ENCODE results near the gene ZSCAN5A.

ZSCAN5A gene

GRCh38 chr19:56304243-56304642, 10.4 kb downstream of the ZSCAN5A start:
- H3K9me3 ChIP-seq (ENCODE audit: control insufficient read depth, low read length) = no peaks in the 10 kb centered on the region
- peaks cover 14% of the 10 kb centered on the region for H3K4me1 ChIP-seq (ENCODE audit: control insufficient read depth, insufficient read depth, low read length, poor library complexity, severe bottlenecking)
- H3K27me3 ChIP-seq (replicated peaks; ENCODE audit: control insufficient read depth, insufficient read depth, low read length, poor library complexity, severe bottlenecking) = no peaks in the 10 kb centered on the region
- no peak overlapping the region for H3K4me3 ChIP-seq (ENCODE audit: insufficient read depth, low read depth, low read length, poor library complexity, severe bottlenecking)
- peaks cover 4% of the 10 kb centered on the region for H3K36me3 ChIP-seq (ENCODE audit: control insufficient read depth, insufficient read depth, low read length)
- DNase-seq = no peak
- no peak overlapping the region for H3K27ac ChIP-seq (ENCODE audit: insufficient read depth, low read length, poor library complexity, severe bottlenecking)

DNA sequence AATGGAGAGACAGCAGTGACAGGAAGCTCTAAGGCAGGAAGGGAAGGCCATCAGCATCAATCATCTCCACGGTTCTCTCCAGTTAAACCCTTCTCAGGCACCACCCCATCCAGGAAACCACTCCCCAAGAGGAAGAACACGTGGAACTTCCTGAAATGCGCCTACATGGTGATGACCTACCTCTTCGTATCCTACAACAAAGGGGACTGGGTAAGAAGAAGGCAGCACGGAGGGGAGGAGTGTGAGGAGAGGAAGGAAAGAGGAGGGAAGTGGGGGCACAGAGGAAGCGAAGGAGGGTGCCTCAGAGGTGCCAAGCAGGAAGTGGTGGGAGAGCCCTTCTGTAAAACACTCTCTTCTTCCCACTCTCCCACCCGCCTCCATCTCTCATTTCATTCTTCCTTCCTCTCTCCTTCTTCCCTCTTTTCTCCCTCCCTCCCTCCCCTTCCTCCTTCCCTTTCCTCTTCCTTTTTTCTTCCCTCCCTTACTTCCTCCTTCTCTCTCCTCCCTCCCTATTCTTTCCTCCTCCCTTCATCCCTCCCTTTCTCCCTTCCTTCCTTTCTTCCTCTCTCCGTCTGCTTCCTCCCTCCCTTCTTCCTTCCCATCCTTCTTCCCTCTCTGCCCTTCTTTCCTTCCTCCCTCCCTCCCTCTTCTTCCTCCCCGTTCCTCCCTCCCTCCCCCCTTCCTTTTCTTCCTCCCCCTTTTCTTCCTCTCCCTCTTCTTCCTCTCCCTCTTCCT, 12.6 kb downstream of the ZSCAN5A start:
- peaks cover 4% of the 10 kb centered on the region for H3K36me3 ChIP-seq (ENCODE audit: control insufficient read depth, insufficient read depth, low read length)
- peaks cover 14% of the 10 kb centered on the region for H3K4me1 ChIP-seq (ENCODE audit: control insufficient read depth, insufficient read depth, low read length, poor library complexity, severe bottlenecking)
- H3K27me3 ChIP-seq (replicated peaks; ENCODE audit: control insufficient read depth, insufficient read depth, low read length, poor library complexity, severe bottlenecking) = no peaks in the 10 kb centered on the region
- no peak for DNase-seq
- H3K27ac ChIP-seq (ENCODE audit: insufficient read depth, low read length, poor library complexity, severe bottlenecking) = no peak overlapping the region
- no peak overlapping the region for H3K4me3 ChIP-seq (ENCODE audit: insufficient read depth, low read depth, low read length, poor library complexity, severe bottlenecking)
- H3K9me3 ChIP-seq (ENCODE audit: control insufficient read depth, low read length) = no peaks in the 10 kb centered on the region

GRCh38 chr19:56301155-56301554, 13.5 kb downstream of the ZSCAN5A start:
- Histone ChIP-seq H3K9me3 (ENCODE audit: control insufficient read depth, low read length) (no peaks in the 10 kb centered on the region), H3K36me3 (ENCODE audit: control insufficient read depth, insufficient read depth, low read length) (peaks cover 4% of the 10 kb centered on the region), H3K4me1 (ENCODE audit: control insufficient read depth, insufficient read depth, low read length, poor library complexity, severe bottlenecking) (peaks cover 14% of the 10 kb centered on the region), H3K4me3 (ENCODE audit: insufficient read depth, low read depth, low read length, poor library complexity, severe bottlenecking) (no peak overlapping the region), H3K27me3 (replicated peaks; ENCODE audit: control insufficient read depth, insufficient read depth, low read length, poor library complexity, severe bottlenecking) (no peaks in the 10 kb centered on the region), H3K27ac (ENCODE audit: insufficient read depth, low read length, poor library complexity, severe bottlenecking) (no peak overlapping the region)
- no peak for DNase-seq

DNA sequence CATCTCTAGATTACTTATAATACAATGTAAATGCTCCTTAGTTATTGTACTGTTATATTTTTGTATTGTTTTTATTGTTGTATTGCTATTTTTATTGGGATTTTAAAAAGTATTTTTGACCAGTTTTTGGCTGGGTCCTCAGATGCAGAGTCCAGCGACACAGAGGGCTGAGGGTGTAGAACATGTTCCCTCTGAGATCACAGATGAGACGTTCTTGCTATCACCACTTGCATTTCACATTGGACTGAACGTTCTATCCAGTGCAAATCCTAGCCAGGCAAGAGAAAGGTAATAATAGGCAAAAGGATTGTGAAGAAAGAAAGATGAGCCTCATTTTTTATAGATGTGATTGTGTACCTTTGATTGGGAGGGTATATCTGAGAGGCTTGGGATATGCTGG, 15.0 kb downstream of the ZSCAN5A start:
- Histone ChIP-seq H3K27ac (ENCODE audit: insufficient read depth, low read length, poor library complexity, severe bottlenecking) (no peak overlapping the region), H3K27me3 (replicated peaks; ENCODE audit: control insufficient read depth, insufficient read depth, low read length, poor library complexity, severe bottlenecking) (no peaks in the 10 kb centered on the region), H3K4me1 (ENCODE audit: control insufficient read depth, insufficient read depth, low read length, poor library complexity, severe bottlenecking) (peaks cover 14% of the 10 kb centered on the region), H3K4me3 (ENCODE audit: insufficient read depth, low read depth, low read length, poor library complexity, severe bottlenecking) (no peak overlapping the region), H3K36me3 (ENCODE audit: control insufficient read depth, insufficient read depth, low read length) (peaks cover 7% of the 10 kb centered on the region), H3K9me3 (ENCODE audit: control insufficient read depth, low read length) (no peaks in the 10 kb centered on the region)
- DNase-seq = no peak

GRCh38 chr19:56297010-56297409, 17.6 kb downstream of the ZSCAN5A start:
- Histone ChIP-seq H3K27me3 (replicated peaks; ENCODE audit: control insufficient read depth, insufficient read depth, low read length, poor library complexity, severe bottlenecking) (no peaks in the 10 kb centered on the region), H3K4me3 (ENCODE audit: insufficient read depth, low read depth, low read length, poor library complexity, severe bottlenecking) (no peak overlapping the region), H3K36me3 (ENCODE audit: control insufficient read depth, insufficient read depth, low read length) (peaks cover 3% of the 10 kb centered on the region), H3K4me1 (ENCODE audit: control insufficient read depth, insufficient read depth, low read length, poor library complexity, severe bottlenecking) (peaks cover 6% of the 10 kb centered on the region), H3K27ac (ENCODE audit: insufficient read depth, low read length, poor library complexity, severe bottlenecking) (no peak overlapping the region), H3K9me3 (ENCODE audit: control insufficient read depth, low read length) (no peaks in the 10 kb centered on the region)
- no peak for DNase-seq

- Histone ChIP-seq H3K4me1 (ENCODE audit: control insufficient read depth, insufficient read depth, low read length, poor library complexity, severe bottlenecking) (no peaks in the 10 kb centered on the region), H3K36me3 (ENCODE audit: control insufficient read depth, insufficient read depth, low read length) (peaks cover 3% of the 10 kb centered on the region), H3K27ac (ENCODE audit: insufficient read depth, low read length, poor library complexity, severe bottlenecking) (no peak overlapping the region), H3K9me3 (ENCODE audit: control insufficient read depth, low read length) (no peaks in the 10 kb centered on the region), H3K4me3 (ENCODE audit: insufficient read depth, low read depth, low read length, poor library complexity, severe bottlenecking) (no peak overlapping the region), H3K27me3 (replicated peaks; ENCODE audit: control insufficient read depth, insufficient read depth, low read length, poor library complexity, severe bottlenecking) (no peaks in the 10 kb centered on the region)
- DNase-seq = no peak
These were observed 18.8 kb downstream of the ZSCAN5A start for GRCh38 chr19:56295531-56296455.

DNA sequence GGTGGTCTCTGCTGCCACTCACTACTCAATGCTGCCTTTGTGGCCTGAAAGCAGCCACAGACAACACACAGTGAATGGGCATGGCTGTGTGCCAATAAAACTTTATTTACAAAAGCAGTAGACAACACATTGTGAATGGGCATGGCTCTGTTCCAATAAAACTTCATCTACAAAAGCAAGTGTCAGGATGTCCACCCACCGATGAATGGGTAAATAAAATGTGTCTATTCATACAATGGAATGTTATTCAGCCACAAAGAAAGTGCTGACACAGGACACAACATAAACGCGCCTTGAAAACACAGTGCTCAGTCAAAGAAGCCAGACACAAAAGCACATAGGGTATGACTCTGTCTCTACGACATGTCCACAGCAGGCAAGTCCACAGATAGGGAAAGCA, 20.1 kb downstream of the ZSCAN5A start:
- no peaks in the 10 kb centered on the region for H3K27me3 ChIP-seq (replicated peaks; ENCODE audit: control insufficient read depth, insufficient read depth, low read length, poor library complexity, severe bottlenecking)
- no peak overlapping the region for H3K27ac ChIP-seq (ENCODE audit: insufficient read depth, low read length, poor library complexity, severe bottlenecking)
- H3K4me1 ChIP-seq (ENCODE audit: control insufficient read depth, insufficient read depth, low read length, poor library complexity, severe bottlenecking) = no peaks in the 10 kb centered on the region
- no peaks in the 10 kb centered on the region for H3K9me3 ChIP-seq (ENCODE audit: control insufficient read depth, low read length)
- DNase-seq = no peak
- H3K4me3 ChIP-seq (ENCODE audit: insufficient read depth, low read depth, low read length, poor library complexity, severe bottlenecking) = no peak overlapping the region
- peaks cover 3% of the 10 kb centered on the region for H3K36me3 ChIP-seq (ENCODE audit: control insufficient read depth, insufficient read depth, low read length)

DNA sequence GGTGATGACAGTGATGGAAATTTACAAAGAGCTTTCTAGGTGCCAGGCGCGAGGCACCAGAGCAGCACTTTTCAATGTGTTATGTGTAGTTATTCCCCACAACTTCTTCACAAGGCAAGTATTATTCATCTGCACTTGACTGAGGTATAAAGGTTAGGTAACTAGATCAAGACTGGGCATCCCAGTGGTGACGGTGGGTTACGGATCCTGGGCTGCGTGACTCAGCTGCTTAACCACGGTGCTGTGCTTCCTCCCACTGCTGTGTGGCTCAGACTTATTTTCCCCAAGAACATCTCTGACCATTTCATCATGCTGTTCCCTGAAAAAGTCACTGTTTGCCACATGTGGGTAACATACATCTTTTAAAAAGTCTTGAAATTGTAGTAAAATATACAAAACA, 22.8 kb downstream of the ZSCAN5A start:
- no peak for DNase-seq
- peaks cover 3% of the 10 kb centered on the region for H3K36me3 ChIP-seq (ENCODE audit: control insufficient read depth, insufficient read depth, low read length)
- H3K9me3 ChIP-seq (ENCODE audit: control insufficient read depth, low read length) = no peaks in the 10 kb centered on the region
- no peak overlapping the region for H3K27ac ChIP-seq (ENCODE audit: insufficient read depth, low read length, poor library complexity, severe bottlenecking)
- no peaks in the 10 kb centered on the region for H3K27me3 ChIP-seq (replicated peaks; ENCODE audit: control insufficient read depth, insufficient read depth, low read length, poor library complexity, severe bottlenecking)
- no peaks in the 10 kb centered on the region for H3K4me1 ChIP-seq (ENCODE audit: control insufficient read depth, insufficient read depth, low read length, poor library complexity, severe bottlenecking)
- H3K4me3 ChIP-seq (ENCODE audit: insufficient read depth, low read depth, low read length, poor library complexity, severe bottlenecking) = no peak overlapping the region

DNA sequence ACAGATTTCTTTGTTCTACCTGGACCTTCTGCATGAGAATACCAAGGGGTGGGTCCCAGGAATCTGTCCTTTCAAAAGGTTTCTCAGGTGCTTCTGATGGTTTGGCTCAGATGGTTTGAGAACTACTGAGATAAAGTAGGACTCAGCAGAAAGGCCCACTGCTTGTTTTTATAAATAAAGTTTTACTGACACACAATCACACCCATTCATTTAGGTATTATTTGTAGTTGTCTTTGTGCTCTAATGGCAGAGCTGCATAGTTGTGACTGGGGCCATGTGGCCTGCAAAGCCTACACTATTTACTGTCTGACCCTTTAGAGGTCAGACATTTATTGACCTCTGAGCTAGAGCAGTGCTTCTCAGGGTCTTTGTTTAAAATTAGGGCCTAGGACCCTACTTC, 24.5 kb downstream of the ZSCAN5A start:
- no peak for DNase-seq
- peaks cover 3% of the 10 kb centered on the region for H3K36me3 ChIP-seq (ENCODE audit: control insufficient read depth, insufficient read depth, low read length)
- no peaks in the 10 kb centered on the region for H3K4me1 ChIP-seq (ENCODE audit: control insufficient read depth, insufficient read depth, low read length, poor library complexity, severe bottlenecking)
- no peak overlapping the region for H3K27ac ChIP-seq (ENCODE audit: insufficient read depth, low read length, poor library complexity, severe bottlenecking)
- H3K27me3 ChIP-seq (replicated peaks; ENCODE audit: control insufficient read depth, insufficient read depth, low read length, poor library complexity, severe bottlenecking) = no peaks in the 10 kb centered on the region
- H3K4me3 ChIP-seq (ENCODE audit: insufficient read depth, low read depth, low read length, poor library complexity, severe bottlenecking) = no peak overlapping the region
- no peaks in the 10 kb centered on the region for H3K9me3 ChIP-seq (ENCODE audit: control insufficient read depth, low read length)

- H3K36me3 ChIP-seq (ENCODE audit: control insufficient read depth, insufficient read depth, low read length) = no peaks in the 10 kb centered on the region
- H3K27ac ChIP-seq (ENCODE audit: insufficient read depth, low read length, poor library complexity, severe bottlenecking) = no peak overlapping the region
- no peaks in the 10 kb centered on the region for H3K9me3 ChIP-seq (ENCODE audit: control insufficient read depth, low read length)
- no peak for DNase-seq
- no peak overlapping the region for H3K4me3 ChIP-seq (ENCODE audit: insufficient read depth, low read depth, low read length, poor library complexity, severe bottlenecking)
- no peaks in the 10 kb centered on the region for H3K4me1 ChIP-seq (ENCODE audit: control insufficient read depth, insufficient read depth, low read length, poor library complexity, severe bottlenecking)
- no peaks in the 10 kb centered on the region for H3K27me3 ChIP-seq (replicated peaks; ENCODE audit: control insufficient read depth, insufficient read depth, low read length, poor library complexity, severe bottlenecking)
These were observed 29.9 kb downstream of the ZSCAN5A start for GRCh38 chr19:56284746-56285145.
